ENCODE measurements around the gene CYP4F12. TPM values are rescaled to one million over a fixed set of nuclear protein-coding genes. Genes with fewer than 3 reads are reported as not detected.

CYP4F12 gene
- total and polyA plus RNA-seq, 2 of the 4 experiments (the other 2 are of a cell fraction) = not detected

DNA sequence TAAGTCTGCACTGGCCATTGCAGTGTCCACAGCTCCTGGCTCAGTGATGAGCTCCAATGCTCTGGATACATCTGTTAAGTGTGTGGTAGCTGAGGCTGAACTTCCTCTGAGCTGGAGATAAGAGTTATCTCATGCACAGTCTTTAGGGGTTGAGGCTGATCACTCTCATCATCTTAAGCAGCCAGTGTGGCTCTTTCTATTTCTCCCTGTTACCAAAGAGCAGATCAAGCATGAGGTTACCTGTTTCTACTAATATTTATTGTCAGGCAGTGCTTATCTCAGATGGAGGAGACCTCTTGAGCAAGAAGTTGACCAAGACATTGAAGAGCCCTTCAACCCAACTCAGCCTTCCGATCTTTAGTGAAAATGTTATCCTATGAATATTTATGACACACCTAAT, 48.4 kb downstream of the CYP4F12 start:
- dilution Hi-C loops (cut with HindIII; ENCODE audit: low sequenced_read_pairs, unreplicated experiment) = no loop called here
- Histone ChIP-seq H3K56ac (ENCODE audit: extremely low read depth, insufficient read depth, low read length) (no peak overlapping the region), H4K20me1 (ENCODE audit: insufficient read depth, low read length) (no peaks in the 10 kb centered on the region), H2AFZ (replicated peaks; ENCODE audit: low read length, poor library complexity) (no peak overlapping the region), H3K4me3 (ENCODE audit: insufficient read depth, low read depth, low read length) (no peak overlapping the region), H2BK5ac (ENCODE audit: low read depth, low read length, poor library complexity, severe bottlenecking) (no peak overlapping the region), H3K4me2 (ENCODE audit: low read depth, low read length) (no peak overlapping the region), H3K4me1 (ENCODE audit: control insufficient read depth, insufficient read depth, low read length) (no peaks in the 10 kb centered on the region), H3K23ac (ENCODE audit: low read depth, low read length) (no peak overlapping the region), H3K27me3 (ENCODE audit: control insufficient read depth, insufficient read depth, low read length) (no peaks in the 10 kb centered on the region), H2AK9ac (replicated peaks; ENCODE audit: low read depth, low read length, poor library complexity) (no peak overlapping the region), H3K27ac (ENCODE audit: insufficient read depth, low read length) (no peak overlapping the region), H3K9ac (ENCODE audit: low read depth, low read length) (no peak overlapping the region), H3K9me3 (ENCODE audit: control insufficient read depth, insufficient read depth, low read length) (peaks cover 27% of the 10 kb centered on the region), H2AK5ac (ENCODE audit: low read depth, low read length) (no peak overlapping the region), H3K18ac (ENCODE audit: low read depth, low read length) (no peak overlapping the region), H4K8ac (ENCODE audit: low read depth in 2 of 2, low read length in 2 of 2) (no peak overlapping the region), H3K4ac (ENCODE audit: low read depth, low read length) (no peak overlapping the region), H2BK120ac (ENCODE audit: low read depth, low read length) (no peak overlapping the region), H2BK15ac (ENCODE audit: low read depth, low read length) (no peak overlapping the region), H4K91ac (ENCODE audit: insufficient read depth, low read depth, low read length) (no peak overlapping the region), H4K5ac (ENCODE audit: low read depth, low read length) (no peak overlapping the region), H3K36me3 (ENCODE audit: control insufficient read depth, insufficient read depth, low read length) (no peaks in the 10 kb centered on the region), H2BK20ac (ENCODE audit: low read depth, low read length) (no peak overlapping the region), H3K79me1 (ENCODE audit: low read depth in 1 of 2, low read length in 2 of 2) (no peaks in the 10 kb centered on the region), H3K9me1 (ENCODE audit: insufficient read depth, low read length) (no peaks in the 10 kb centered on the region), H3K14ac (replicated peaks; ENCODE audit: low read depth, low read length) (no peak overlapping the region)
- intact Hi-C loops (cut with micrococcal nuclease) = no loop called here
- WGBS, 2 experiments (ENCODE audit: extremely low coverage in 2 of 2, insufficient read length in 1 of 2) = no CpG with 5 or more reads among the region's 1 CpG
- TF ChIP-seq POLR2A (IDR thresholded peaks at IDR 0.05; ENCODE audit: low read depth, low read length) = no peak
- TF ChIP-seq RAD21 (IDR thresholded peaks at IDR 0.05; ENCODE audit: low read length) = no peak
- TF ChIP-seq CHD1 (IDR thresholded peaks at IDR 0.05; ENCODE audit: low read depth, low read length) = no peak
- TF ChIP-seq RFX5 (IDR thresholded peaks at IDR 0.05; ENCODE audit: low read depth, low read length) = no peak
- TF ChIP-seq MXI1 (IDR thresholded peaks at IDR 0.05; ENCODE audit: borderline replicate concordance, low read depth, low read length) = no peak
- no peak for TF ChIP-seq FOS (IDR thresholded peaks at IDR 0.05; ENCODE audit: low read depth, low read length)
- no peak for TF ChIP-seq SMC3 (IDR thresholded peaks at IDR 0.05; ENCODE audit: low read depth, low read length)
- TF ChIP-seq MAZ (IDR thresholded peaks at IDR 0.05; ENCODE audit: borderline replicate concordance, low read depth, low read length) = no peak
- no peak for TF ChIP-seq USF2 (IDR thresholded peaks at IDR 0.05; ENCODE audit: low read depth, low read length)
- TF ChIP-seq ELK1 (IDR thresholded peaks at IDR 0.05; ENCODE audit: borderline replicate concordance, low read depth, low read length) = no peak
- no peak for TF ChIP-seq MAFK (IDR thresholded peaks at IDR 0.05; ENCODE audit: low read depth, low read length)
- no peak for TF ChIP-seq RCOR1 (IDR thresholded peaks at IDR 0.05; ENCODE audit: insufficient replicate concordance, low read length)
- TF ChIP-seq NFE2L2 (IDR thresholded peaks at IDR 0.05; ENCODE audit: low read depth, low read length) = no peak
- no peak for TF ChIP-seq CEBPB (IDR thresholded peaks at IDR 0.05; ENCODE audit: low read depth, low read length)
- no peak for TF ChIP-seq BHLHE40 (IDR thresholded peaks at IDR 0.05; ENCODE audit: low read depth, low read length)
- TF ChIP-seq, protein P1, sequence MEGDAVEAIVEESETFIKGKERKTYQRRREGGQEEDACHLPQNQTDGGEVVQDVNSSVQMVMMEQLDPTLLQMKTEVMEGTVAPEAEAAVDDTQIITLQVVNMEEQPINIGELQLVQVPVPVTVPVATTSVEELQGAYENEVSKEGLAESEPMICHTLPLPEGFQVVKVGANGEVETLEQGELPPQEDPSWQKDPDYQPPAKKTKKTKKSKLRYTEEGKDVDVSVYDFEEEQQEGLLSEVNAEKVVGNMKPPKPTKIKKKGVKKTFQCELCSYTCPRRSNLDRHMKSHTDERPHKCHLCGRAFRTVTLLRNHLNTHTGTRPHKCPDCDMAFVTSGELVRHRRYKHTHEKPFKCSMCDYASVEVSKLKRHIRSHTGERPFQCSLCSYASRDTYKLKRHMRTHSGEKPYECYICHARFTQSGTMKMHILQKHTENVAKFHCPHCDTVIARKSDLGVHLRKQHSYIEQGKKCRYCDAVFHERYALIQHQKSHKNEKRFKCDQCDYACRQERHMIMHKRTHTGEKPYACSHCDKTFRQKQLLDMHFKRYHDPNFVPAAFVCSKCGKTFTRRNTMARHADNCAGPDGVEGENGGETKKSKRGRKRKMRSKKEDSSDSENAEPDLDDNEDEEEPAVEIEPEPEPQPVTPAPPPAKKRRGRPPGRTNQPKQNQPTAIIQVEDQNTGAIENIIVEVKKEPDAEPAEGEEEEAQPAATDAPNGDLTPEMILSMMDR (conservative IDR thresholded peaks at IDR 0.05; ENCODE audit: low read depth, low read length) = no peak
- ATAC-seq (ENCODE audit: low read depth) (no peak), DNase-seq (no peak)
- POLR2A ChIA-PET (ENCODE audit: unreplicated experiment) = no interaction called here
- CTCF ChIA-PET = no interaction called here
- BruUV-seq (replicated peaks) = no TSS peak
- in situ Hi-C loops (cut with MboI; ENCODE audit: low sequenced_read_pairs) = no loop called here

Data from IMR-90 (cell line).